Endothelial cell (in vitro differentiated cells): ENCODE measurements around the gene OXSM. TPM values are rescaled to one million over a fixed set of nuclear protein-coding genes. Genes with fewer than 3 reads are reported as not detected.

Experiments
- DNase-seq: peaks from one replicate; pipeline ENCODE4 v3.0.0; 2021; ENCODE audit warnings: low spot score
- H3K27ac Mint-ChIP-seq: one replicate; pipeline ENCODE4 v1.8.0; 2021; ENCODE audit warnings: mixed read lengths, inconsistent platforms; ENCODE audit not compliant: unreplicated experiment
- H3K27me3 Mint-ChIP-seq: one replicate; pipeline ENCODE4 v1.8.0; 2021; ENCODE audit warnings: mild to moderate bottlenecking, moderate library complexity, mixed read lengths, inconsistent platforms; ENCODE audit not compliant: unreplicated experiment
- H3K36me3 Mint-ChIP-seq: one replicate; pipeline ENCODE4 v1.8.0; 2021; ENCODE audit warnings: mild to moderate bottlenecking, low read depth, mixed read lengths, inconsistent platforms; ENCODE audit not compliant: unreplicated experiment
- H3K4me1 Mint-ChIP-seq: one replicate; pipeline ENCODE4 v1.8.0; 2021; ENCODE audit warnings: mild to moderate bottlenecking, mixed read lengths, inconsistent platforms; ENCODE audit not compliant: unreplicated experiment
- H3K4me3 Mint-ChIP-seq: one replicate; pipeline ENCODE4 v1.8.0; 2021; ENCODE audit warnings: mild to moderate bottlenecking, mixed read lengths, inconsistent platforms; ENCODE audit not compliant: unreplicated experiment
- H3K9me3 Mint-ChIP-seq: one replicate; pipeline ENCODE4 v1.8.0; 2021; ENCODE audit warnings: mixed read lengths, inconsistent platforms; ENCODE audit not compliant: unreplicated experiment
- total RNA-seq: library from RNA; stranded (reverse); fragmentation: NEBNext Ultra II Directional; extraction: Animal tissue kit (Norgen Biotek cat#: 25700); gene quantifications from one replicate; pipeline ENCODE4 v1.2.1, GENCODE V29; 2021; ENCODE audit not compliant: unreplicated experiment
- TF ChIP-seq, protein P1 (sequence below): fragments of 200-600 bp; sonication (generic); IDR thresholded peaks from one replicate; pipeline ENCODE4 v1.5.0; 2021; ENCODE audit warnings: antibody characterized with exemption; ENCODE audit not compliant: unreplicated experiment

OXSM gene
- total RNA-seq, 1 donor from 2014 or later, result 11.4 TPM

DNA sequence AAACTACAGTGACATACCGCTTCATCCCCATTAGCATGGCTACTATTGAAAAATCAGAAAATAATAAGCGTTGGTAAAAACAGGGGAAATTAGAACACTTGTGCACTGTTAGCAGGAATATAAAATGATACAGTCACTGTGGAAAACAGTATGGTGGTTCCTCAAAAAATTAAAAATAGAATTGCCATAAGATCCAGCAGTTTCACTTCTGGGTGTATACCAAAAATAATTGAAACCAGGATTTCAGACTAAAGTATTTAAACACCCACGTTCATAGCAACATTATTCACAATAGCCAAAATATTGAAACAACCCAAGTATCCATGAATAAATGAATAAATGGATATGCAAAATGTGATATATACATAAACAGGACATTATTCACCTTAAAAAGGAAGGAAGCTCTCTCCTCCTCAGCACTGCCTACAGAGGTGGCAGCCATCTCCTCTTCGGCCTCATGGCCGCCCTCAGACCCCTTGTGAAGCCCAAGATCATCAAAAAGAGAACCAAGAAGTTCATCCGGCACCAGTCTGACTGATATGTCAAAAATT lies 40.8 kb upstream of the OXSM start:
- no peak overlapping the region for H3K4me3 Mint-ChIP-seq
- H3K4me1 Mint-ChIP-seq, result peaks cover 6% of the 10 kb centered on the region
- H3K27me3 Mint-ChIP-seq, result peaks cover 2% of the 10 kb centered on the region
- DNase-seq, result no peak
- TF ChIP-seq, protein P1, sequence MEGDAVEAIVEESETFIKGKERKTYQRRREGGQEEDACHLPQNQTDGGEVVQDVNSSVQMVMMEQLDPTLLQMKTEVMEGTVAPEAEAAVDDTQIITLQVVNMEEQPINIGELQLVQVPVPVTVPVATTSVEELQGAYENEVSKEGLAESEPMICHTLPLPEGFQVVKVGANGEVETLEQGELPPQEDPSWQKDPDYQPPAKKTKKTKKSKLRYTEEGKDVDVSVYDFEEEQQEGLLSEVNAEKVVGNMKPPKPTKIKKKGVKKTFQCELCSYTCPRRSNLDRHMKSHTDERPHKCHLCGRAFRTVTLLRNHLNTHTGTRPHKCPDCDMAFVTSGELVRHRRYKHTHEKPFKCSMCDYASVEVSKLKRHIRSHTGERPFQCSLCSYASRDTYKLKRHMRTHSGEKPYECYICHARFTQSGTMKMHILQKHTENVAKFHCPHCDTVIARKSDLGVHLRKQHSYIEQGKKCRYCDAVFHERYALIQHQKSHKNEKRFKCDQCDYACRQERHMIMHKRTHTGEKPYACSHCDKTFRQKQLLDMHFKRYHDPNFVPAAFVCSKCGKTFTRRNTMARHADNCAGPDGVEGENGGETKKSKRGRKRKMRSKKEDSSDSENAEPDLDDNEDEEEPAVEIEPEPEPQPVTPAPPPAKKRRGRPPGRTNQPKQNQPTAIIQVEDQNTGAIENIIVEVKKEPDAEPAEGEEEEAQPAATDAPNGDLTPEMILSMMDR, result no peak
- no peaks in the 10 kb centered on the region for H3K9me3 Mint-ChIP-seq
- H3K27ac Mint-ChIP-seq, result no peak overlapping the region
- peaks cover 18% of the 10 kb centered on the region for H3K36me3 Mint-ChIP-seq

GRCh38 chr3:25751048-25751447 lies 38.8 kb upstream of the OXSM start:
- H3K27ac Mint-ChIP-seq, result no peak overlapping the region
- TF ChIP-seq, protein P1, result no peak
- H3K27me3 Mint-ChIP-seq, result peaks cover 2% of the 10 kb centered on the region
- no peak overlapping the region for H3K4me3 Mint-ChIP-seq
- DNase-seq, result no peak
- peaks cover 18% of the 10 kb centered on the region for H3K36me3 Mint-ChIP-seq
- no peaks in the 10 kb centered on the region for H3K9me3 Mint-ChIP-seq
- peaks cover 6% of the 10 kb centered on the region for H3K4me1 Mint-ChIP-seq

DNA sequence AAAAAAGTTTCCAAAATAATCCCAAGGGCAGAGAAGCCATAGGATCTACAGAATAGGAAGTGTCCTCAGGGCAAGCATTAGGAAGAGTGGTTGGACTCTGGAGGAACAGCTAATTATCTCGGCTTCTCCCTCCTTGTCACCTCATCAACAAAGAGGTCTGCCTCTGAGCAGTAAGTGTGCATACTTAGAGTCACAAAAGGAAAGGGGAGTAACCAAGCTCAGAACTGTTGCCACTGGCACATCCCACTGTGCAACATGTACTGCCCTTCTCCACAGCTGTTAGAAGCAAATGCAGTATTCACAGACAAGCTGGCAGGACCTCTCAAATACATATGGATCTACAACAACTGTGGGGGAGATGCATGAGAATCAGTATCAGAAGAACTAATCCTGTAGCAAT lies 38.2 kb upstream of the OXSM start:
- Mint-ChIP-seq H3K9me3 (no peaks in the 10 kb centered on the region), H3K36me3 (peaks cover 18% of the 10 kb centered on the region), H3K27ac (no peak overlapping the region), H3K27me3 (peaks cover 2% of the 10 kb centered on the region), H3K4me3 (no peak overlapping the region), H3K4me1 (peaks cover 2% of the 10 kb centered on the region)
- TF ChIP-seq, protein P1, result no peak
- DNase-seq, result no peak

DNA sequence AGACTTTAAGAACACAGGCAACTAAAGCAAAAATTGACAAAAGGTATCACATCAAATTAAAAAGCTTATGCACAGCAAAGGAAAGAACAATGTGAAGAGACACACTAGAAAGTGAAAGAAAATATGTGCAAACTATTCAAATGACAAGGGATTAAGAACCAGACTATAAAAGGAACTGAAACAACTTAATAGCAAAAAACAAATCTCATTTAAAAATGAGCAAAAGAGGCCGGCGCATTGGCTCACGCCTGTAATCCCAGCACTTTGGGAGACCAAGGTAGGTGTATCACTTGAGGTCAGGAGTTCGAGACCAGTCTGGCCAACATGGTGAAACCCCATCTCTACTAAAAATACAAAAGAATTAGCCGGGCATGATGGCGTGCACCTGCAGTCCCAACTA lies 21.0 kb upstream of the OXSM start:
- H3K9me3 Mint-ChIP-seq, result no peaks in the 10 kb centered on the region
- no peak overlapping the region for H3K4me3 Mint-ChIP-seq
- no peak for DNase-seq
- H3K27me3 Mint-ChIP-seq, result no peaks in the 10 kb centered on the region
- no peaks in the 10 kb centered on the region for H3K4me1 Mint-ChIP-seq
- no peak overlapping the region for H3K27ac Mint-ChIP-seq
- TF ChIP-seq, protein P1, result no peak
- H3K36me3 Mint-ChIP-seq, result peaks cover 17% of the 10 kb centered on the region

- no peak for DNase-seq
- Mint-ChIP-seq H3K4me3 (no peak overlapping the region), H3K27ac (no peak overlapping the region), H3K9me3 (no peaks in the 10 kb centered on the region), H3K4me1 (no peaks in the 10 kb centered on the region), H3K27me3 (no peaks in the 10 kb centered on the region), H3K36me3 (peaks cover 50% of the 10 kb centered on the region)
- TF ChIP-seq, protein P1, result no peak
These were observed 14.0 kb upstream of the OXSM start for GRCh38 chr3:25775936-25776335.
